NCI-H146 treated with DMSO at 0.1 percent for 48 hours (cell line): ENCODE data around the gene CNOT6L.

Experiments used
- DNase-seq: peaks from one replicate; lab custom pipeline; 2025; ENCODE audit not compliant: unreplicated experiment; lab: John Stamatoyannopoulos, UW

The CNOT6L gene

GRCh38 chr4:77820649-77821561 is 1.7 kb upstream of the CNOT6L start:
- DNase-seq = no peak

- DNase-seq = peak; percentile 86
These were observed 878 bp upstream of the CNOT6L start for GRCh38 chr4:77819843-77820648.

GRCh38 chr4:77819404-77819842 is 255 bp upstream of the CNOT6L start:
- no peak for DNase-seq

- DNase-seq = peak; percentile 67
These were observed 1.0 kb downstream of the CNOT6L start for GRCh38 chr4:77818073-77818601.

GRCh38 chr4:77817304-77818072 is 1.7 kb downstream of the CNOT6L start:
- DNase-seq = no peak

GRCh38 chr4:77816546-77816945 is 2.6 kb downstream of the CNOT6L start:
- no peak for DNase-seq

- no peak for DNase-seq
These were observed 3.5 kb downstream of the CNOT6L start for GRCh38 chr4:77815636-77816035.

GRCh38 chr4:77805840-77806239 is 13.3 kb downstream of the CNOT6L start:
- DNase-seq = no peak

GRCh38 chr4:77804471-77804870 is 14.7 kb downstream of the CNOT6L start:
- DNase-seq = no peak

- DNase-seq = no peak
These were observed 16.8 kb downstream of the CNOT6L start for GRCh38 chr4:77802402-77802801.

GRCh38 chr4:77801260-77801608 is 17.9 kb downstream of the CNOT6L start:
- DNase-seq = no peak

GRCh38 chr4:77800483-77801259 is 18.5 kb downstream of the CNOT6L start:
- no peak for DNase-seq

GRCh38 chr4:77800077-77800476 is 19.1 kb downstream of the CNOT6L start:
- DNase-seq = no peak

- no peak for DNase-seq
These were observed 20.8 kb downstream of the CNOT6L start for GRCh38 chr4:77798385-77798784.

GRCh38 chr4:77797239-77797638 is 21.9 kb downstream of the CNOT6L start:
- no peak for DNase-seq

GRCh38 chr4:77795326-77795725 is 23.8 kb downstream of the CNOT6L start:
- no peak for DNase-seq

GRCh38 chr4:77790146-77790545 is 29.0 kb downstream of the CNOT6L start:
- no peak for DNase-seq

GRCh38 chr4:77788990-77789389 is 30.2 kb downstream of the CNOT6L start:
- DNase-seq = no peak

- DNase-seq = no peak
These were observed 31.2 kb downstream of the CNOT6L start for GRCh38 chr4:77787969-77788368.

- DNase-seq = no peak
These were observed 33.5 kb downstream of the CNOT6L start for GRCh38 chr4:77785669-77786068.
